Measurements from ENCODE around the gene IL1B. TPM values are rescaled to one million over a fixed set of nuclear protein-coding genes. Genes with fewer than 3 reads are reported as not detected.
"Not testable (repeated sequence)": the region's sequence is repeated elsewhere in the genome, so short reads cannot be mapped to it uniquely, and the experiment has no call there.

Gene IL1B
- total RNA-seq, 1 experiment from 2014 or later: 4.3 TPM

DNA sequence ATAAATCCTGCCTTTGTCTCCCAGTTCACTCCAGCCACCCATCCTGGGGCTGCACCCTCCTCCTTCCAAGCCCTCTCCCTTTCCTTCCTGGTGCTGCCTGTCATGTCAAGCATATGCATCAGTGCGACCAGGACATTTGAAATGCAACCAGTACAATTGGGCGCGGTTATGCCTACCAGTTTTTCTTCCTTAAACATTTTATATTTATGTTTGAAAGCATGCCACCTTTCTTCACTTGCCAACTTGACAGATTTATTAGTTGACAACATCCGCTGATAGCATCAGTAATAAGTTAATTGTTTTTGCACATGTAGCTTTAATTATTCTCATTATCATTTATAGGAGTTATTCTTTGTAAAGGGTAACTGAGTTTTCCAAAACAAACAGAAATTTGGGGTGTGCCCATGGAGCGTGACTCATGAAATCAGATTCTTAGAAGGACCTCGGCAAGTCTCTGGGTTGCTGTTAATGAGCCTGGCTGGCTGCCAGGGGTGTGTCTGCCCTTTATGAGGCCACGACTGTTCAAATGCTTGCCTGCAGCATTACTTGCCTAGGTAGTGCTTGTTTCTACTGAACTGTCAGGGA lies 32.8 kb upstream of the IL1B start:
- Histone ChIP-seq H3K27ac (no peak overlapping the region), H3K4me1 (replicated peaks) (peaks cover 26% of the 10 kb centered on the region), H3K36me3 (no peaks in the 10 kb centered on the region), H3K9me3 (replicated peaks) (no peaks in the 10 kb centered on the region), H3K4me3 (no peak overlapping the region), H3K27me3 (replicated peaks) (no peaks in the 10 kb centered on the region)
- DNase-seq (ENCODE audit: low read depth in 1 of 2, low spot score in 2 of 2): peak; percentile 46 to 76

DNA sequence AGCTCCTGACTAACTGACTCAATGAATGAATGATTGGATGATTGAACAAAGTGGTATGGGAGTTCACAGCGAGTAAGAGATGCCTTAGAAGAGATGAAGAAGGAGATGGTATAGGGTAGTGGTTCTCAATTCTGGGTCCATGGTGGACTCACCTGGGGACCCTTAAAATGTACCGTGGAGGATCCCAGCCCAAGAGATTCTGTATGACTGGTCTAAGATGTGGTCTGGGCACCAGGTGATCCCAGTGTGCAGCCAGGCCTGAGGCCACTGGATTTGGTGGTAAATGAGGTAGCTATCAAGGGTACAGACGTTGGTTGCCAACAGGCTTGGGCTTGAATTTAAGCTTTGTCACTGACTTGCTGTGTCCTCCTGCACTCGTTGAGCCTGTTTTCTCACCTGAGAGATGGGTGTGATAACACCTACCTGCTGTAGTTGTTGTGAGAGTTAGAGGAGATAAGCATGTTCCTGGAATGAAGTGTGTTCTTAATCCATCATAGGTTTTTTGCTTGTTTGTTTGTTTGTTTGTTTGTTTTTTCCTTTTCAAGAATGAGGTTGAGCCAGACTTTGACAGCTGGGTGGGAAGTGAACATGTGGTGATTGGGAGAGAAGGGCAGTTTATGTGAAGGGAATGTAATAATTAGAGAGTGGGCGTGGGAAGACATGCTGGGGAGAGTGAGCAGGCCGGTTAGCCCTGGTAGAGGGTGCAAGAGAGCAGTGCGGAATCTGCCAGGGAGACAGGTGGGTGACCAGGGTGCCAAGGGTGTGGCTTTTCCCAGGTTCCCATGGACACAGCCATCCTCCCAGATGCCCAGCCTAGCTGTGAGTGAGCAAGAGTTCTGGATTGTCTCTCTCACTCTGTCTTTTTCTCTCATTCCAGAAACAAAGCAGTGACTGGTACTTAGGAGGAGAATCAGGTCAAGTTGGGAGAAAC lies 31.4 kb upstream of the IL1B start:
- no peaks in the 10 kb centered on the region for H3K27me3 ChIP-seq (replicated peaks)
- H3K36me3 ChIP-seq: no peaks in the 10 kb centered on the region
- H3K4me1 ChIP-seq (replicated peaks): peaks cover 26% of the 10 kb centered on the region
- H3K27ac ChIP-seq: no peak overlapping the region
- H3K9me3 ChIP-seq (replicated peaks): no peaks in the 10 kb centered on the region
- no peak for DNase-seq (ENCODE audit: low read depth in 1 of 2, low spot score in 2 of 2)
- H3K4me3 ChIP-seq: no peak overlapping the region

DNA sequence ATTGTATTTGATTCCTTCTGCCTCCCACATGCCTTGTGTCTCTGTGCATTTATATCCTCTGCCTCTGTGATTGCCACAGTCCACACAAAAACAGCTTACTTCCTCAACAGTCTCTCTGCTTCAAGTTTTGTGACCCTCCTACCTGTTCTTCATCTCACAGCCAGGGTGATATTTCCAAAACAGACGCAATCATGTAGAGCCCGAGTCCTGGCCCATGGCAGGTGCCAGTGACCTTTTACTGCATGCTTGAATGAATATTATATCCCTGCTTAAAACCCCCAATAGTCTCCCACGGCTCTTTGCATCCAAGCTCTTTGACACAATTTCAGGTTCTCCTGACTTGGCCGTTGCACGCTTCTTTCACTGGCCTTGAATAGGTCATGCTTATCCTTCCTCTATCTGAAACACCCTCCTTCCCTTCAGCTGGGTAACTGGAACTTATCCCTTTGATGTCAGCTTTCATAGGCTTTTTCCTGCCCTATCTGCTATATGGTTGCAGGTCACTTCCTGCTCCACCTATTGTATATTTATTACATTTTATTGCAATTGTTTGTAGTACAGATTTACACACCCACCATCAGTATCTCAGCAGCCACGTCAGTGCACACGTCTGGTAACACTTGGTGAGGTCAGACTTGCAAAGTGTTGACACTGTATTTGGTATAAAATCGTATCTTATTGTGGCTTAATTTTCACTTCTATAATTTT lies 29.7 kb upstream of the IL1B start:
- no peaks in the 10 kb centered on the region for H3K27me3 ChIP-seq (replicated peaks)
- H3K36me3 ChIP-seq: no peaks in the 10 kb centered on the region
- peak in 1 of 2 experiments; percentile 15 for DNase-seq (ENCODE audit: low read depth in 1 of 2, low spot score in 2 of 2)
- H3K4me3 ChIP-seq: no peak overlapping the region
- no peaks in the 10 kb centered on the region for H3K9me3 ChIP-seq (replicated peaks)
- peaks cover 25% of the 10 kb centered on the region for H3K4me1 ChIP-seq (replicated peaks)
- no peak overlapping the region for H3K27ac ChIP-seq

DNA sequence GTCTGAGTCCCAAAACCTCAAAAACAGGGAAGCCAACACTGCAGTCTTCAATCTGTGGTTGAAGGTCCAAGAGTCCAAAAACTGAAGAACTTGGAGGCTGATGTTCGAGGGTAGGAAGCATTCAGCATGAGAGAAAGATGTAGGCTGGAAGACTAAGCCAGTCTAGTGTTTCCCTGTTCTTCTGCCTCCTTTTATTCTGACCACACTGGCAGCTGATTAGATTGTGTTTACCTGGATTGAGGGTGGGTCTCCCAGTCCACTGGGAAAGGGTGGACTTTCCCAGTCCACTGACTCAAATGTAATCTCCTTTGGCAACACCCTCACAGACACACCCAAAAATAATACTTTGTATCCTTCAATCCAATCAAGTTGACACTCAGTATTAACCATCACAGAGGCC lies 27.5 kb upstream of the IL1B start:
- H3K27ac ChIP-seq: no peak overlapping the region
- H3K27me3 ChIP-seq (replicated peaks): no peaks in the 10 kb centered on the region
- H3K4me1 ChIP-seq (replicated peaks): peaks cover 3% of the 10 kb centered on the region
- no peaks in the 10 kb centered on the region for H3K36me3 ChIP-seq
- no peak for DNase-seq (ENCODE audit: low read depth in 1 of 2, low spot score in 2 of 2)
- H3K4me3 ChIP-seq: no peak overlapping the region
- no peaks in the 10 kb centered on the region; the same call in 1 of the 2 replicates for H3K9me3 ChIP-seq (replicated peaks)

DNA sequence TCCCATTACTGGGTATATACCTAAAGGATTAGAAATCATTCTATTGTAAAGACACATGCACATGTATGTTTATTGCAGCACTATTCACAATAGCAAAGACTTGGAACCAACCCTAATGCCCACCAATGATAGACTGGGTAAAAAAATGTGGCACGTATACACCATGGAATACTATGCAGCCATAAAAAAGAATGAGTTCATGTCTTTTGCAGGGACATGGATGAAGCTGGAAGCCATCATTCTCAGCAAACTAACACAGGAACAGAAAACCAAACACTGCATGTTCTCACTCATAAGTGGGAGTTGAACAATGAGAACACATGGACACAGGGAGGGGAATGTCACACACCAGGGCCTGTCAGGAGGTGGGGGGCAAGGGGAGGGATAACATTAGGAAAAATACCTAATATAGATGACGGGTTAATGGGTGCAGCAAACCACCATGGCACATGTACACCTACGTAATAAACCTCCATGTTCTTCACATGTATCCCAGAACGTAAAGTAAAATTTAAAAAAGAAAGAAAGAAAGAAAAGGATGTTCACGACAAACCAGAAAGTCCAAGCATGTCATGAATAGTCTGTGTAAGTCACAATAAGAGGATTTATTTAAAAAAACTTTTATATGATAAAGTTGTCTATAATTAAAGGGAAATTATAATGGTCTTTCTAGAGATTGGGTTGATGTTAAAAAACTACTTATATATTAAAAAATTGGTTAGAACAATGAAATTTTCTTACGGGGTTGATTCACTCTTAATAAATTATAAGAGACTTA lies 23.0 kb upstream of the IL1B start:
- DNase-seq (ENCODE audit: low read depth in 1 of 2, low spot score in 2 of 2); H3K27ac ChIP-seq; H3K4me3 ChIP-seq; H3K36me3 ChIP-seq; H3K9me3 ChIP-seq (replicated peaks); H3K27me3 ChIP-seq (replicated peaks); H3K4me1 ChIP-seq (replicated peaks): not testable (repeated sequence)

DNA sequence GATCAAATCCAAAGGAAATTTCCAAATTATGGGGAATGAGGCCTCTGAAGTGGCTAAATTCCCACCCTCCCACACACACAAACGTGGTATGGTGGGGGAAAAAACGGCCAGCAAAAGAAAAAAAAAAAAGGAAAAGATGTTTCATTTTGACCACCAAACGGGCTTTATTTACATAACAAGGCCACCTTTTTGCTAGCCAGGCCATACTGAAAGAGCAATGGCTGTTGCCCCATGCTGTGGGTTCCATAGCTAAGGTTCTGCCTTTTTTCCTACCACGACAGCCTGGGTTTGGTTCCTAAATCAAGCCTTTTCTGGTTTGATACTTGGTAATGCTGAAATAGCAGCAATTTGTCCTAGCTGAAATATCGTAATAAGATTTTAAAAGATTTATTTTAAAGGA lies 14.0 kb upstream of the IL1B start:
- H3K27me3 ChIP-seq (replicated peaks): no peaks in the 10 kb centered on the region
- H3K27ac ChIP-seq: no peak overlapping the region
- no peaks in the 10 kb centered on the region for H3K4me1 ChIP-seq (replicated peaks)
- DNase-seq (ENCODE audit: low read depth in 1 of 2, low spot score in 2 of 2): peak in 1 of 2 experiments; percentile 10
- H3K36me3 ChIP-seq: no peaks in the 10 kb centered on the region
- H3K9me3 ChIP-seq (replicated peaks): no peaks in the 10 kb centered on the region; the same call in 1 of the 2 replicates
- H3K4me3 ChIP-seq: no peak overlapping the region

DNA sequence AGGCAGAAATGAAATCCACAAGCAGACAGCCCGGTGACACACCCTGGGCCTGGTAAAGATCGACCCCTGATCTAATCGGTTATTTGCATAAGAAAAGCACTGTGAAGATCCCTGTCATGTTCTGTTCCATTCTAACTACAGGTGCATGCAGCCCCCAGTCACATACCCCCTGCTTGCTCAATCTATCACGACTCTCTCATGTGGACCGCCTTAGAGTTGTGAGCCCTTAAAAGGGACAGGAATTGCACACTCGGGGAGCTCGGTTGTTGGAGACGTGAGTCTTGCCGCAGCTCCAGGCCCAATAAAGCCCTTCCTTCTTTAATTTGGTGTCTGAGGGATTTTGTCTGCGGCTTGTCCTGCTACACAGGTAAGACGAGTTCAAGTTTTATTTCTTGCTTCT lies 13.4 kb upstream of the IL1B start:
- H3K27ac ChIP-seq: no peak overlapping the region
- no peaks in the 10 kb centered on the region for H3K4me1 ChIP-seq (replicated peaks)
- no peak overlapping the region for H3K4me3 ChIP-seq
- H3K9me3 ChIP-seq (replicated peaks): no peaks in the 10 kb centered on the region; the same call in 1 of the 2 replicates
- peak in 1 of 2 experiments; percentile 10 for DNase-seq (ENCODE audit: low read depth in 1 of 2, low spot score in 2 of 2)
- H3K36me3 ChIP-seq: no peaks in the 10 kb centered on the region
- no peaks in the 10 kb centered on the region for H3K27me3 ChIP-seq (replicated peaks)

DNA sequence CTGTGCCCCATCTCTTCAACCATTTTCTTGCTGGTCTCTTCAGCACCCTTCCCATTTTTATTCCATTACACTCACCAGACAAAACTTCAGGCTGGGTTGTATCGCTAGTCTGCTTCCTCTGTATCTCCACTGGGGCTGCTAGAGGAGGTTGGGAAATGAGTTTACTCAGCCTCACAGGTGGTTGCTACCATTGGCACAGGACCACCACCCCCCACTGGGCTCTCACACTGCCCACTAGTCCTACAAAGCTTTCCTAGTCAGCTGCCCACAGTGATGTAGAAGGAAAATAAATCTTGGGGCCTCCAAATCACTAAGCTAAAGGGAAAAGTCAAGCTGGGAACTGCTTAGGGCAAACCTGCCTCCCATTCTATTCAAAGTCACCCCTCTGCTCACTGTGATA lies 12.3 kb upstream of the IL1B start:
- Histone ChIP-seq H3K9me3 (replicated peaks) (no peaks in the 10 kb centered on the region; the same call in 1 of the 2 replicates), H3K27me3 (replicated peaks) (no peaks in the 10 kb centered on the region), H3K36me3 (no peaks in the 10 kb centered on the region), H3K4me1 (replicated peaks) (no peaks in the 10 kb centered on the region), H3K27ac (no peak overlapping the region), H3K4me3 (no peak overlapping the region)
- peak in 1 of 2 experiments; percentile 15 for DNase-seq (ENCODE audit: low read depth in 1 of 2, low spot score in 2 of 2)

DNA sequence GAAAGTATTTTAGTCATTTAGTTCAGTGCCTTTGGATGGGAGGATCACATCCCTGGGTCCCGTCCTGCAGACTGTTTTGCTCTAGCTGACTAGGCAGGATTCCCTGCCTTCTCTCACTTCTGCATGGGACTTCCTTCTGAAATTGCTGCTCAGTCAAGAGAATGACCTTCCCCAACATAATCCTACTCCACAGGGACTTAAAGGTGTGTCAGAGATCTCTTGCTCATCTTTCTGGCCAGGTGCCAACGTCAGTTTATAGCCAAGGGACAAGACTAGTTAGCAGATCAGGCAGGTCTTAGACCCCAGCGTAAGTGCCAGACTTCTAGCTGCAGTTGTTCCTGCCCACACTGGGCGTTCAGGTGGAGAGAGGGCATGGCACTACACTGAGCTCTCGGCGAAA lies 9.5 kb upstream of the IL1B start:
- H3K36me3 ChIP-seq: no peaks in the 10 kb centered on the region

DNA sequence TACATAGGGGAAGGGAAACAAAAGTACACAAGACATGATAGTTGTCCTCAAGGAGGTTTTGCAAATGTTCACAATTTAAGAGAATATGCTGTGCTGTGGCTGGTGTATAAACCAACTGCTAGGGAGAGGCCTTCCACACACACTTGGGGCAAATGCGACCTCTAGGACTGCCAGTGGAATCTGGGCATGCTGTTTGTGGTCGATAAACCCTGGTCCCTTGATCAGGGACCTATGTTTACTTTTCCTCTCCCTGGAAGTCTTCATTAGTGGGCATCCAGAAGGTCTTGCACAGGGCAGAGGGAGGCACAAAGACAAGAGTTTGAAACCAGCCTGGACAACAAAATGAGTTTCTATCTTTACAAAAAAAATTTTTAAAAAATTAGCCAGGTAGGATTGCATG lies 7.3 kb upstream of the IL1B start:
- H3K4me1 ChIP-seq (replicated peaks): no peaks in the 10 kb centered on the region
- no peak overlapping the region for H3K27ac ChIP-seq
- H3K36me3 ChIP-seq: no peaks in the 10 kb centered on the region
- no peak overlapping the region for H3K4me3 ChIP-seq
- H3K9me3 ChIP-seq (replicated peaks): no peaks in the 10 kb centered on the region
- no peaks in the 10 kb centered on the region for H3K27me3 ChIP-seq (replicated peaks)
- DNase-seq (ENCODE audit: low read depth in 1 of 2, low spot score in 2 of 2): no peak

More for the DNA sequence above, 9.5 kb upstream of the IL1B start:
- Histone ChIP-seq H3K9me3 (replicated peaks) (no peaks in the 10 kb centered on the region; the same call in 1 of the 2 replicates), H3K4me1 (replicated peaks) (no peaks in the 10 kb centered on the region), H3K27ac (no peak overlapping the region), H3K27me3 (replicated peaks) (no peaks in the 10 kb centered on the region), H3K4me3 (no peak overlapping the region)
- peak in 1 of 2 experiments; percentile 42 for DNase-seq (ENCODE audit: low read depth in 1 of 2, low spot score in 2 of 2)

DNA sequence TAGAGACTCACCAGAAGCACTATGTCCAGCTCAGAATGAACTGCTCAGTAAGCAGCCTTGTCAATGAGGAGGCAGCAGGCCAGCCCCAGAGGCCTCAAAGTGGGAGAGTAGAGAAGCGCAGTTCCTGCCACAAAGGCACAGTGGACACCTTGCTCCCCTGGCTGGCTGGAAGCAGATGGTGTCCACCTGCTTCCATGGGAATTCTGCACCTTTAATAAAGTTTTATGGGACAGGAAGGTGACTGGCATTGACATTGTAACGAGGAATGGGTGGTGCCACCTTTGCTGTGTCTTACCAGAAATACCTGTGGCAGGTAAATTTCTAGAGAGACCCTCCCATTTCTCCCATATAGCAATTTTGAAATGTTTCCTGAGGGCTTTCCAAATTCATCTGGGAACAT lies 6.7 kb upstream of the IL1B start:
- no peaks in the 10 kb centered on the region for H3K9me3 ChIP-seq (replicated peaks)
- H3K4me1 ChIP-seq (replicated peaks): no peaks in the 10 kb centered on the region
- no peak overlapping the region for H3K4me3 ChIP-seq
- no peaks in the 10 kb centered on the region for H3K36me3 ChIP-seq
- H3K27ac ChIP-seq: no peak overlapping the region
- peak in 1 of 2 experiments; percentile 12 for DNase-seq (ENCODE audit: low read depth in 1 of 2, low spot score in 2 of 2)
- H3K27me3 ChIP-seq (replicated peaks): no peaks in the 10 kb centered on the region

DNA sequence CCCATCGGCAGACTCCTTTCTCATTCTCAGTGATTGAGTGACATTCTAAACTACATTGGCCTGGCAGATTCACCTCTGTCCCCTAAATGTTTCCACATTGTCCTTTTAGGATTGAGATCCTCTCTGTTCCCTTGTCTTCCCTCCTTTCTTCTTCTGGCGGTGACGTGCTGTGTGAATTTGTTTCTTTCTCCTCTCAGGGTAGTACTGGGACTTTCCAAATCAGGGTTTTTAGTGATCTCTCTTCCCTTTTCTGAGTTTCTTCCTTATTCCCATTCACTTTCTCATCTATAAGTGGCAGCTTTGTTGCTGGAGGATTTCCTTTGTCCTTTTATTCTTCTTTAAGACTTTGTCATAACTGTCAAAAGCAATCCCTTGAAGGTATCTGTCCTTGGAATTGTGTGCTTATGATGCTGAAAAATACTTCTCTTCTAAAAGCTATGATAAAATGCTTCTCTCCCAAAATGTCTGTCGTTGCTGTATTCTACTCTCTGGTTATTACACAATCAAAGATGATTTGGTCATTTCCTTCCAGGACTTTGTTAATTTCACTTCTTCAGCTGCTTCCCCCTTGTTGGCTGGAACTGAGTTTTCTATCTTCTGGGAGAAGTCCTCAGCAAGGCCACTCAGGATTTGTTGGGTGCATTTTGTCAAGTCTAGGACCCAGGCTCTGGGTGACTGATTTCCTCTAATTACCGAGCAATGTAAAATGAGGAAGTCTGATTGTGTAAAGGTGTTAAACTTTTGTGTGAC lies 4.9 kb upstream of the IL1B start:
- peaks cover 12% of the 10 kb centered on the region for H3K4me1 ChIP-seq (replicated peaks)
- H3K9me3 ChIP-seq (replicated peaks): no peaks in the 10 kb centered on the region
- no peaks in the 10 kb centered on the region for H3K36me3 ChIP-seq
- H3K27ac ChIP-seq: no peak overlapping the region
- no peak for DNase-seq (ENCODE audit: low read depth in 1 of 2, low spot score in 2 of 2)
- no peaks in the 10 kb centered on the region for H3K27me3 ChIP-seq (replicated peaks)
- no peak overlapping the region for H3K4me3 ChIP-seq

DNA sequence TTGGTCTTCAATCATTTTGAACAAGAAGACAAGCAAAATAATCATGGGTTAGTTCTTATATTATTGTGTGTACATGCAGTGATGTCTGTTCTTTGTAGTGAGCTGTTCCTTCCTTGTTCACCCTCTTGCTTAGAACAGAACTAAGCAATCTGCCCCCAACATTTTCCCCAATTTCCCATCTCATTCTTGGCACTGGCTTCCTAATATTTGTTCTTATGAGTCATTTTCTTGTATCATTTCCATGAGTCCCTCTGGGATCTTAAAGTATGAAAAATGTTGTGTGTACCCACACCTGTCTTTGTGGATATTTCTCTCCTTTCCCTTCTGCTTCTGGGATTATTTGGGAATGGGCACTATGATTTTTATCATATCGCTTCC lies 3.5 kb upstream of the IL1B start:
- Histone ChIP-seq H3K27me3 (replicated peaks) (no peaks in the 10 kb centered on the region), H3K9me3 (replicated peaks) (no peaks in the 10 kb centered on the region), H3K36me3 (no peaks in the 10 kb centered on the region), H3K27ac (no peak overlapping the region), H3K4me1 (replicated peaks) (peaks cover 19% of the 10 kb centered on the region), H3K4me3 (no peak overlapping the region)
- no peak for DNase-seq (ENCODE audit: low read depth in 1 of 2, low spot score in 2 of 2)

Measured in SJSA1 (cell line).